Prostate gland (tissue), 2 donors: ENCODE measurements around the gene RGS21. TPM values are rescaled to one million over a fixed set of nuclear protein-coding genes. Genes with fewer than 3 reads are reported as not detected.

Experiments
- DNase-seq: peaks from one replicate; pipeline ENCODE4 v3.0.0-alpha.2; 2019; ENCODE audit warnings: low spot score
- H3K27ac ChIP-seq, 2 donors: fragments of 200-600 bp; sonication (generic); 2 replicates each; pipeline ENCODE4 v1.5.1; 2017 to 2019
- H3K27me3 ChIP-seq: fragments of 200-600 bp; sonication (generic); replicated peaks from 2 replicates; pipeline ENCODE4 v1.5.1; 2019; ENCODE audit not compliant: insufficient read depth
- H3K36me3 ChIP-seq, 2 donors: fragments of 200-600 bp; sonication (generic); 1 replicate in 1 of 2; 2 replicates in 1 of 2; pipeline versions ENCODE4 v1.5.1 to v1.8.1; 2017 to 2019
- H3K4me1 ChIP-seq: fragments of 200-600 bp; sonication (generic); replicated peaks from 2 replicates; pipeline ENCODE4 v1.5.1; 2019
- H3K4me3 ChIP-seq, 2 donors: fragments of 200-600 bp; sonication (generic); 2 replicates each; pipeline ENCODE4 v1.5.1; 2017 to 2019
- H3K9me3 ChIP-seq: fragments of 200-600 bp; sonication (generic); 2 replicates; pipeline ENCODE4 v1.5.1; 2017
- CTCF ChIP-seq, 4 experiments: fragments of 200-600 bp in 2 of 4; fragments of 450-650 bp in 2 of 4; sonication (generic) in 2 of 4; IDR thresholded peaks; 1 replicate in 3 of 4; 2 replicates in 1 of 4; pipeline ENCODE4 v1.5.1; 2016 to 2019; ENCODE audit warnings: antibody characterized with exemption in 4 of 4, mild to moderate bottlenecking in 2 of 4, moderate library complexity in 2 of 4
- POLR2A ChIP-seq: fragments of 450-650 bp; IDR thresholded peaks from one replicate; pipeline ENCODE4 v1.6.1; 2016; ENCODE audit warnings: antibody characterized with exemption, mild to moderate bottlenecking
- POLR2AphosphoS5 ChIP-seq: sonication (generic); formaldehyde crosslinking; IDR thresholded peaks from one replicate; pipeline ENCODE4 v1.6.1; 2017; ENCODE audit warnings: antibody characterized with exemption
- WGBS: methylation state at CpG from one replicate; pipeline ENCODE4 v1.1.5; 2018; 5-methylcytosine and 5-hydroxymethylcytosine counted together
- intact Hi-C: fragments of 100-400 bp; cut with DNase I; formaldehyde crosslinking; loops from one replicate; pipeline ENCODE4 v1.14.2; 2022
- total RNA-seq, 2 donors: library from RNA; depleted of rRNA; stranded (reverse); fragments of >200 nt; gene quantifications; one replicate each; pipeline ENCODE4 v1.1.0, GENCODE V29; 2016

The RGS21 gene
- total RNA-seq, 2 donors from 2014 or later, result not detected

- Histone ChIP-seq H3K27me3 (no peaks in the 10 kb centered on the region), H3K4me3 (no peak overlapping the region), H3K9me3 (no peaks in the 10 kb centered on the region), H3K36me3 (no peaks in the 10 kb centered on the region), H3K27ac (no peak overlapping the region), H3K4me1 (no peaks in the 10 kb centered on the region)
- no peak for TF ChIP-seq CTCF (IDR thresholded peaks at IDR 0.05)
- TF ChIP-seq POLR2A, result no peak
- TF ChIP-seq POLR2AphosphoS5, result no peak
- no peak for DNase-seq
- 86% methylated on average over 6 of the region's 6 CpGs for WGBS
- intact Hi-C loops, result no loop called here
Measured at GRCh38 chr1:192342842-192343241, 26.1 kb downstream of the RGS21 start.

GRCh38 chr1:192343344-192343743, 26.6 kb downstream of the RGS21 start:
- DNase-seq, result no peak

GRCh38 chr1:192349314-192349713, 32.5 kb downstream of the RGS21 start:
- DNase-seq, result no peak
- Histone ChIP-seq H3K27me3 (no peaks in the 10 kb centered on the region), H3K27ac (no peak overlapping the region), H3K4me1 (no peaks in the 10 kb centered on the region), H3K36me3 (no peaks in the 10 kb centered on the region), H3K4me3 (no peak overlapping the region), H3K9me3 (no peaks in the 10 kb centered on the region)
- no peak for TF ChIP-seq POLR2AphosphoS5
- no peak for TF ChIP-seq CTCF (IDR thresholded peaks at IDR 0.05)
- TF ChIP-seq POLR2A, result no peak
- intact Hi-C loops, result no loop called here
- WGBS, result 78% methylated on average over 1 of the region's 1 CpG

More at GRCh38 chr1:192343344-192343743, 26.6 kb downstream of the RGS21 start:
- 58% methylated on average over 3 of the region's 3 CpGs for WGBS
- Histone ChIP-seq H3K4me3 (no peak overlapping the region), H3K36me3 (no peaks in the 10 kb centered on the region), H3K4me1 (no peaks in the 10 kb centered on the region), H3K9me3 (no peaks in the 10 kb centered on the region), H3K27me3 (no peaks in the 10 kb centered on the region), H3K27ac (no peak overlapping the region)
- TF ChIP-seq CTCF (IDR thresholded peaks at IDR 0.05), result no peak
- no peak for TF ChIP-seq POLR2AphosphoS5
- no peak for TF ChIP-seq POLR2A
- intact Hi-C loops, result no loop called here

- Histone ChIP-seq H3K9me3 (no peaks in the 10 kb centered on the region), H3K27ac (no peak overlapping the region), H3K27me3 (no peaks in the 10 kb centered on the region), H3K4me1 (no peaks in the 10 kb centered on the region), H3K4me3 (no peak overlapping the region), H3K36me3 (no peaks in the 10 kb centered on the region)
- intact Hi-C loops, result no loop called here
- WGBS, result 38% methylated on average over 3 of the region's 3 CpGs
- no peak for TF ChIP-seq POLR2A
- no peak for TF ChIP-seq POLR2AphosphoS5
- no peak for TF ChIP-seq CTCF (IDR thresholded peaks at IDR 0.05)
- no peak for DNase-seq
Measured at GRCh38 chr1:192350356-192350755, 33.6 kb downstream of the RGS21 start.

GRCh38 chr1:192351550-192351949, 34.8 kb downstream of the RGS21 start:
- Histone ChIP-seq H3K27ac (no peak overlapping the region), H3K27me3 (no peaks in the 10 kb centered on the region), H3K36me3 (no peaks in the 10 kb centered on the region), H3K9me3 (no peaks in the 10 kb centered on the region), H3K4me1 (no peaks in the 10 kb centered on the region), H3K4me3 (no peak overlapping the region)
- DNase-seq, result no peak
- intact Hi-C loops, result no loop called here
- TF ChIP-seq POLR2AphosphoS5, result no peak
- TF ChIP-seq POLR2A, result no peak
- TF ChIP-seq CTCF (IDR thresholded peaks at IDR 0.05), result no peak
